ENCODE data around the gene MAP3K7CL.

DNA sequence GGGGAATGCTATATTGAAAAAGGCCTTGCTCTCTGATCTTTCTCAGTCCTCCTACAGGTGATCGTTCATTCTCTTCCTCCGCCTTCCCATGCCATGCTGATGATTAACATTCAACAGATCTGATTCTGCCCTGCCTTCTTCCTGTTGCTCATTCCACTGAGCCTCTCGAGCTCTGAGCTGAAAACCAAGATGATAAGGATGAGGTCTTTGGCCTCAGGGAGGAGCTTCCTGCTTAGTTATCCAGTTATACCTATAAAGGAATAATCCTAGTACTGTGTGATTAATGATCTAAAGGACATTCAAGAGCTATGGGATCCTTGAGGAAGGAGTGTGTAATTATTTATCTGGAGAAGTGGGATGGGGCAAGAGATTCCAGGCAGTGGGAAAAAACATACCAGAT lies 25.2 kb upstream of the MAP3K7CL start:
- TF ChIP-seq, protein P1, sequence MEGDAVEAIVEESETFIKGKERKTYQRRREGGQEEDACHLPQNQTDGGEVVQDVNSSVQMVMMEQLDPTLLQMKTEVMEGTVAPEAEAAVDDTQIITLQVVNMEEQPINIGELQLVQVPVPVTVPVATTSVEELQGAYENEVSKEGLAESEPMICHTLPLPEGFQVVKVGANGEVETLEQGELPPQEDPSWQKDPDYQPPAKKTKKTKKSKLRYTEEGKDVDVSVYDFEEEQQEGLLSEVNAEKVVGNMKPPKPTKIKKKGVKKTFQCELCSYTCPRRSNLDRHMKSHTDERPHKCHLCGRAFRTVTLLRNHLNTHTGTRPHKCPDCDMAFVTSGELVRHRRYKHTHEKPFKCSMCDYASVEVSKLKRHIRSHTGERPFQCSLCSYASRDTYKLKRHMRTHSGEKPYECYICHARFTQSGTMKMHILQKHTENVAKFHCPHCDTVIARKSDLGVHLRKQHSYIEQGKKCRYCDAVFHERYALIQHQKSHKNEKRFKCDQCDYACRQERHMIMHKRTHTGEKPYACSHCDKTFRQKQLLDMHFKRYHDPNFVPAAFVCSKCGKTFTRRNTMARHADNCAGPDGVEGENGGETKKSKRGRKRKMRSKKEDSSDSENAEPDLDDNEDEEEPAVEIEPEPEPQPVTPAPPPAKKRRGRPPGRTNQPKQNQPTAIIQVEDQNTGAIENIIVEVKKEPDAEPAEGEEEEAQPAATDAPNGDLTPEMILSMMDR (optimal IDR thresholded peaks at IDR 0.05 in 1 of 3, IDR thresholded peaks at IDR 0.05 in 1 of 3, conservative IDR thresholded peaks at IDR 0.05 in 1 of 3; ENCODE audit: extremely low read depth in 1 of 3, insufficient read depth in 2 of 3, low read length in 3 of 3), result peak in 1 of 3 experiments; percentile 37
- no peak for TF ChIP-seq EZH2 (IDR thresholded peaks at IDR 0.05; ENCODE audit: low read length)

All from keratinocyte (primary cell).